GM19468 (cell line): ENCODE measurements around the gene MCF2.

Experiments
- ATAC-seq: cut with Tn5 transposase; IDR thresholded peaks from one replicate; pipeline ENCODE4 v1.9.1; 2021; ENCODE audit warnings: mild to moderate bottlenecking, moderate library complexity, moderate number of reproducible peaks; ENCODE audit not compliant: unreplicated experiment; ENCODE audit errors: extremely low read depth

MCF2 gene

DNA sequence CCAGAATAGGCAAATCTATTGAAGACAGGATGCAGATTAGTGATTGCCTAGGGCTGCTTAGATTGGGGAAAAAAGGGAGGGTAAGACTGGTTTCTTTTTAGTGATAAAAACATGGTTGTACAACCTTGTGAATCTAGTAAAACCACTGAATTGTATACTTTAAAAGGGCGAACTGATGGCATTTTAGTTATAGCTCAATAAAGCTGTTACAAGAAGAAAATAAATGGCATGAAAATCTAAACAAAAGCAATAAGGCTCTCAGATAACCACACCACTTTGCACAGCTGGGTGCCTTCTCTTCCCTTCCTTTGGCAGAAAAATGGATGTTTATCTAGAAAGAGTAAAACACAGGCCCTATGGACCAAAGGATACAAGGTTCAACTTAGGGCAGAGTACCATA, 107.9 kb downstream of the MCF2 start:
- no peak for ATAC-seq

DNA sequence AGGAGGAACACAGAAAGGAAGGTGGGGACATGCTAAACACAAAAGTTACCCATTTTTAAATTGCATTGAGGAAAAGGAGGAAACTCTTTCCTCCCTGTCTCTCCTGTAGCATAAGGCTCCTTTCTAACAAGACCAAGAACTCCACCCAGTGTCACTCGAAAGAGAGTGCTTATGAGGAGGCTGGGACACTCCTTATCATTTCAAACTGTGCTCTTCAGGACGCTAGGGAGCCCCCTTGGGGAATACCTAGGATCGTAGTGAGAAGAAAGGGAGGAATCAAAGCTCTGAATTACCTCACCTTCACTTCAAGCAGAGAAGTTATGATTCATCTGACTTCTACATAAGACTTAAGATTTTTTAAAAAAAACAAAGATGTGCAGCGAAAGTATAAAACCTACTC, 111.9 kb downstream of the MCF2 start:
- no peak for ATAC-seq

DNA sequence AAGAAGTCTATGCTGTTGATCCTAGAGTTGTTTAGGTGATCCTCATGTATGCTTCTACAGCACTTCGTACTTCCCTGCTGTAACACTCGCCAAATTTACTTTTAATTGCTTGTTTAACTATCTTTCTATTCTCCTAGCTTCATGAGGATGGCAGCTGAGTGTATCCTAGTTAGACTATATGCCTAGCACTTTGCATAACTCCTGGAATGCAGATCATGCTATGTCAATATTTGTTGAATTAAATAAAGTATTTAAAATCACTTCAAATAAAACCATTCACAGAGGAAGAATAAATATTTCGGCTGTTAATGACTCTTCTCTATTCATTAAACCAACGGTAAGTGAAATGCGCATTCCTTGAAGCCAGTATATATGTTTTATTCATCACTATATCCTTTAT, 122.4 kb downstream of the MCF2 start:
- no peak for ATAC-seq

DNA sequence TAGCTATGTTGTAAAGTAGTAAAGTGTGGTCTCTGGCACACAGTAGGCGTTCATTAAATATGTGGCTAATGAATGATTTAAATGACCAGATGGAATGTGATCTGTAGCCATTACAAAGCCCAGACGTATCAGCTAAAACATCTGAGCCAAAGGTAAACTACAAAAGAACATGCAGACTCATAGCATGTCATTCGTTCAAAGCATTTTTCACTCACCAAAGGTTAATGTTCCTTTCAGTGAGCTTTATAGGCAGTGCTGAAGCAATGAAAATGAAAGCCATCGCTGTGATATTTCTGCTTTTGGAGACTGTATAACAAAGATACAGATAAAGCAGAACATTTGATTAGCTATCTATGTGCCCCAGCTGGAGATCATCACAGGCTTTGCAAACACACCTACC, 126.9 kb downstream of the MCF2 start:
- no peak for ATAC-seq

DNA sequence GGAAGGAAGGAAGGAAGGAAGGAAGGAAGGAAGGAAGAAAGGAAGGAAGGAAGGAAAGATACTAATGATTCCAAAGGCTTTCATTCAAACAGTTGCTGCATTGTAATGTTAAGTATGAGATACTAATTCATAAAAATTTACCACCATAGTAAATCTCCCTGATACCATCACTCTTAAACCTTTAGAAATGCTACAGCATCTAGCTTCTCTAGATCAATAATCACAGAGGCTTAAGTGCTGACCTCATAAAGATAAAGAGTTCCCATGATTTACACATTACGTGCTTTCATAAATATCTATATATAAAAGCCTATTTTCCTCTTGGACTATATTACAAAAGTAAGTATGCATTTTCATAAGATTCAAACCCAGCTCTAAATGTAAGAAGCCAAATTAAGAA, 141.0 kb downstream of the MCF2 start:
- no peak for ATAC-seq

DNA sequence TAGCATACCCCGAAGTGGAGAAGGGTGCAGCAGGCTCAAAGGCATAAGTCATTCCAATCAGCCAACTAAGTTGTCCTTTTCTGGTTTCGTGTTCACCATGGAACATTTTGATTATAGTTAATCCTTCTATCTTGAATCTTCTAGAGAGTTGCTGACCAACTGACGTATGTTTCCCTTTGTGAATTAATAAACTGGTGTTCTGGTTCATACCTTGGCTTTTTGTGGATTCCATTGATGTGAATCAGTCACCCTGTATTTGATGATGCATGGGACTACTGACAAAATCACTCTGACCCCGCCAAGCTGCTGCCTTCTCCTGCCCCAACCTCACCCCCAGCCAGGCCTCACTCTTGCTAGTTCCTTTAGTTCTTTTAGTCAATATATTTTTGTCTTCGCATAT, 144.7 kb downstream of the MCF2 start:
- no peak for ATAC-seq

DNA sequence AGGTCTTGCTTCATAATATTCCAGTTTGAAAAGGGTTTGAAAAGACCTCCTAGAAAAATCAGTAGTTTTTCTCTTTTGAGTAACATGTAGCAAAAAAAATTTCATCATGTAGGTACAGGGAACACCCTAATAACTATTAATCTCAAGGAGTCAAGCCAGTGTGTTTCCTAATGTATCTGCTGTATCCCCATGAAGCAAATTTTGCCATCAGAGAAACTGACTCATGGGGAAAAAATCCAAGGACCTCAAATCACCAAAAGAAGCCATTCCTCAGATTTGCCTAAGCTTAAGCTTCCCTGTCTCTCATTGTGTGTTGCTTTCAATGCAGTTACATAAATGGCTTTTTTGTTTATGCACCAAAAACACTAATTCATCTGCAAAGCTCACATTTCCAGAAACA, 147.7 kb downstream of the MCF2 start:
- ATAC-seq = no peak

DNA sequence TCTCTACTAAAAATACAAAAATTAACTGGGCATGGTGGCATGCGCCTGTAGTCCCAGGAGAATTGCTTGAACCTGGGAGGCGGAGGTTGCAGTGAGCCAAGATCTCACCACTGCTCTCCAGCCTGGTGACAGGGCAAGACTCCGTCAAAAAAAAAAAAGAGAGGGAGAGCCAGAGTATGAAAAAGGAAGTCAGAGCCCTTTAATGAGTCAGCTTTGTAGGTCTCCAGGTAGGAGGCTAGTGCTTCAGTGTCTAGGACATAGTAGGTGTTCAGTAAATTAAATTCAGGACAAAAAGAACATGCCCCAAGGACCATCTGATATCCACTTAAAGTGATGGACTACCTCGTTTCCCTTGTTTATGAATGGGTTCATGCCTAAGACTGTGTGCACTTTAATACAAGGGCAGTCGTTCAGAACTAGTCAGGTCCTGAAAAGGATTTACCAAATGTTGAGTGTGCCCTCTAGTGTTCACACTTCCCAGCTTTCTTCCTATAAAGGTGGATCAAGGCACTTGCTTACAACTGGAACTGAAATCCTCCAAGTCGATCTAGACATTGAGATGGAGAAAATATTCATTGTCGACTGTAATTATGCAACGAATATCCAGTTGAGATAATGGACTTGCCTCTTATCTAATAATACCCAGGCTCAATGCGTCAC, 148.5 kb downstream of the MCF2 start:
- ATAC-seq = peak; percentile 76

DNA sequence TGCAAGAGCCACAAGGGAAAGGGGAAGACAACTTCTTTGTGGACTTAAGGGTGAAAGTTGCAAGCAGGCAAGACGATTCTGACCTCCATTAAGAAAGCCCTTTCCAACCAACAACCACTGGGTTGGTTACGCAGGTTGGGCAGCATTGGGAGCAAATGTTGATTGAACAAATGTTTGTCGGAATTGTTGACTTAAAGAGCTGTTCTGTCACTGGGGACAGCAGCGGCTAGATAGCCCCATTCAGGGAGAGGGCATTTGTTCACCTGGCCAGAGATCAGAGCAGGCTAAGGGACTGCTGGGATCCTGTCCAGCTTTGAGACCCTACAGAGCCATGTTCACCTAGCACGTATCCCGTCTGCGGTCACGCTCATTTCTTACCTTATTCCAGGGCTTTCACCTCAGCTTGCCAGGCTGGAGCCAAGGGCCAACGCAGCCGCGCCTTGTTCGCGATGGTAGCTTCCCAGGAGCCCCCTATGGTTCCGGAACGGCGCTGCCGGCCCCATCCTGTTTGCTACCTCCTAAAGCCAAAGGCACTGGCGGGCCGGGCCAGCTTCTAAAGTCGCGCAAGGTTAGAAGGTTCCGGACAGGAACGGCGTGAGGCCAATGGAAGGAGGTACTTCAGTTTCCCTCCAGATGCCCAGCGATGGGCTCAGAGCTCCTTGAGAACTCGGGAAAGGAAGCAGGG, 152.8 kb downstream of the MCF2 start:
- ATAC-seq = no peak

DNA sequence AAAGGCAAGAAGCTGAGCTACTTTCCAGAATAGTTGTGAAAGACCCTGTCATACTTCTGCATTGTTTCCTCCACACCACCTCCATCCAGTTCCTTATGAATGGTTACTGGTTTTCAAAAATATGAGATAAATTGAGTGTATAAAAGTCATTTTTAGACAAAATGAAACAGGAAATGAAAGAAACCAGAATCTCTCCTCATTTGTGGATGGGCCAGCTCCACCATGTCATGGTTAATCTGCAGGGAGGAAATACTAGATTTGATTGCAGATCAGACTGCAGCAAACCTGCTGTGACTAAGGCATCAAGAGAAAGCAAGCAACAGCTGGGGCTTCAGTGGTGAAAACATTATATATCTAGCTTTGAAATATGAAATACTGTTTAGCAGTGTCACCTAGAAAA, 153.6 kb downstream of the MCF2 start:
- peak; percentile 12 for ATAC-seq

DNA sequence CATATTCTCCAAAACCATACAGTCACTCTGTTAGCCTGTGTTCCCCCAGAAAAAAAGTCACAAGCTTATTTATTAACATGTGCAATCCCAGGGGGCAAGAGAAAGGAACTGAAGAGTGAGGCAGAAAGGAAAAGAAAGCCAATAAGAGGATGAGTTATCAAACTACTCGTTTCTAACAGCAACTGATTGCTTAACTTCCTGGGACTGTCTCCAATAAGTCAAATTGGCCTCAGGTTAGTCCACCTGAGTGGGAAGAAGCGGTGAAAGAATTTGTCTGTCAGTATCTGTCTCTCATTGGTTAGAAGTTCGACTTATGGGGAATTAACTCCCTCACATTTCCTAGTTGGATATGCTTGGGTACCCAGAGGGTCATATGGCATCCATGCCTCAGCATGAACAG, 163.4 kb downstream of the MCF2 start:
- no peak for ATAC-seq

DNA sequence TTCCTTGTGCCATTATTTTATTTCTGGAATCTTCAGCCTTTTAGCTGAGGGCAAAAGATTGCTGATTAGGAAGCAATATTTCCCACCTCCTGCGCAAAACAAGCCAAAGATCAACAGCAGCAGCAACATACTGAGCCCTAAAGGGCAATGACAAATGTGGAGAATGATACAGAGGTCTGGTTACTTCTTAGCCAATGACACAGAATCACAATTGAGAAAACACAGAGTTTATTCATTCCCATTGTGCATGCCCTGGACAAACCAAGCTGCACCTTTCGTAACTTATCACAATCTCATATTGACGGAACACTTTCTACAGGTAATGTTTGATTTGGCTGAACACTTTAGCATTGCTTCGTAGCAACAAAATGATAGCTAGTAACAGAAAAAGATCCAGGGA, 164.0 kb downstream of the MCF2 start:
- ATAC-seq = no peak

DNA sequence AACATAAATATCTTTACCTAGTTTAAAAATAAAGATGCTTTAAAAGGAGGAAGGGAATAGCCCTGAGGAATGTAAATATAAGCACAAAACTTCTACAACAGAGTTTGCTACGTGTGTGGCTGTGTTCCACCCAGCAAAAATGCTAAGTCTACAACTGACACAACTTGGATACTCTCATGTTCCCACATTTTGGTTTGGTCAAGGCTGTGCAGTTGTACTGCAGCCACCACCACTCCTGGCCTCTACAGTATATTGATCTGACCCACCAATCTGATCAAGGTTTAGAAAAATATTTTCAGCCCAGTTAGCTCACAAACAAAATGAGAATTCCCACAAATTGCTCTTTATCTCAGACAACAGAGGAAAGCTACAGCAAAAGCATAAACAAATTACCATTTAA, 165.3 kb downstream of the MCF2 start:
- ATAC-seq = no peak

DNA sequence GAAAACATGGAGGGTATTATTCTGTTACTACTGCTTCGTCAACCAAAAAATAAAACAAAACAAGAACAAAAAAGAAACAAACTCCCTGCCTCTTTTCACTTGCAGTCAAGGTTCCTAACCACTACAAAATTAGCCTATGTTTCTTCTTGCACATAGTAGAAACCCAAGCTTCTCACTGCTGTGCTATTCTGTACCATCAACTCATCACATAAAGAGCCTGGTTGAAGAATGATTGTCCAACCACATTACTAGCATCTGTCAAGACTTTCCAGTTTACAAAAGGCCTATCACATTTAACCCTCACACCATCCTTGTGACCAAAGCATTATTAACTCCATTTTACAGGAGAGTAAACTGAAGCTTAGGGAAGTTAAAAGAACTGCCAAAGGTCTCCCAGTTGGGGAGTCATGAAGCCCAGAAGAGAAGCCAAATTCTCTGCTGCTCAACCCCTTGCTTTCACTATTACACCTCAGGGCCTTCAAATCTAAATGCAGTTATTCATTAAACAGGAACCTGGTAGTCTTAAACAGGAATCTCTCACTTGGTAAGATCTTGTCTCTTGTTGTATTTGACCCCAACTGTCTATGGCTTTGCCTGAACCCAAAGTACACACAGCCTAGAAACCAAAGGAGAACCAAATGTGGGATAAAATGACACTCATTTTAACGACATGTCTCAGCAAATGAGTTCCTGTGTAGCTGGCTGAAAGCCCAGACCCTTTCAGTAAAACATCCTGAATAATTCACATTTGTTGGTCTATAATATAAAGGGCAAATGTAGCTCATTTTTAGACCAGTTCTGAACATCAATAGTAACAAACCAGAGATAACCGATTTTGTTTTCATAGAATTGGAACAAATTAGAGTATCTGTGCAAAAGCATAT, 168.8 kb downstream of the MCF2 start:
- ATAC-seq = peak; percentile 45

DNA sequence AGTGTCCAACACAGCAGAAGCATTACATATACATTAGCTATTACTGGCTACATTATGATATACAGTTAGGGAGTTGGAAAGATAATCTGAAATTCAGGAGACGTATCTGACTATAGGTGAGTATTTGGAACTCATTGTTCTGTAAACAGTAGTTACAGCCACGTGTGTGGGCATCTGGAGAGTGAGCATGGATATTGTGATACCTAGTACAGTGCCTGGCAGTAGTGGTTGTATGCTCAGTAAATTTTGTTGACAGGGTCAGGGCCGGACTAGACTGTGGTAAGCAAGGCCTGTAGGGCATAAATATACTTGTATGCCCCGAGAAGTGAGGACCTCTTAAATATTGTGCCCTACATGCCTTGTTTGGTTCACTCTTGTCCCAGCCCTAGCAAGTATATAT, 174.5 kb downstream of the MCF2 start:
- no peak for ATAC-seq

DNA sequence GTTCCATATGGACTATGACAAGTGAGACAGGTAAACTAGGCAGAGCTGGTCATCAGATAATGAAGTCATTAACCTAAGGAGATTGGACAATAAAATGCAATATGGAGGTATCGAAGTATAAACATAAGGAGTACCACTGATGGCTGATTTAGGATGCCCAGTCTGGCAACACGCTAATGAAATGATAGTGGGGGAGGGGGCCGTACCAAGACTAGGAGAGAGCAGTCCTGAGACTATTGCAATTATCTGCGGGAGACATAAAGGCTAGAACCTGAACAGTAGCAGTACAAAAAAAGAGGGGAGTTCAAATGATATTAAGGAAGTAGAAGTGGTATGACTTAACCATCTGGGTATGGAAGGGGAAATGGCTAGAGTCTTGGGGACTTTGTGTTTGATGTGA, 175.1 kb downstream of the MCF2 start:
- ATAC-seq = no peak
